SU-DHL-6 (cell line): ENCODE data around the gene ZNF507.

ENCODE experiments used
- EZH2phosphoT487 ChIP-seq: fragments of 200-600 bp; sonication (generic), shearing (Covaris generic); conservative IDR thresholded peaks from 2 replicates; pipeline ENCODE4 v1.6.1; 2018; ENCODE audit warnings: mild to moderate bottlenecking, antibody characterized with exemption, low read length, moderate library complexity, mixed read lengths
- TF ChIP-seq, protein P1 (sequence below): fragments of 200-600 bp; sonication (generic); IDR thresholded peaks from one replicate; pipeline ENCODE4 v1.5.1; 2017; ENCODE audit warnings: antibody characterized with exemption, mild to moderate bottlenecking, low read length, moderate library complexity; ENCODE audit not compliant: insufficient read depth, poor library complexity, severe bottlenecking

GRCh38 chr19:32317086-32317485 lies 28.3 kb upstream of the ZNF507 start:
- no peak for TF ChIP-seq EZH2phosphoT487
- TF ChIP-seq, protein P1, sequence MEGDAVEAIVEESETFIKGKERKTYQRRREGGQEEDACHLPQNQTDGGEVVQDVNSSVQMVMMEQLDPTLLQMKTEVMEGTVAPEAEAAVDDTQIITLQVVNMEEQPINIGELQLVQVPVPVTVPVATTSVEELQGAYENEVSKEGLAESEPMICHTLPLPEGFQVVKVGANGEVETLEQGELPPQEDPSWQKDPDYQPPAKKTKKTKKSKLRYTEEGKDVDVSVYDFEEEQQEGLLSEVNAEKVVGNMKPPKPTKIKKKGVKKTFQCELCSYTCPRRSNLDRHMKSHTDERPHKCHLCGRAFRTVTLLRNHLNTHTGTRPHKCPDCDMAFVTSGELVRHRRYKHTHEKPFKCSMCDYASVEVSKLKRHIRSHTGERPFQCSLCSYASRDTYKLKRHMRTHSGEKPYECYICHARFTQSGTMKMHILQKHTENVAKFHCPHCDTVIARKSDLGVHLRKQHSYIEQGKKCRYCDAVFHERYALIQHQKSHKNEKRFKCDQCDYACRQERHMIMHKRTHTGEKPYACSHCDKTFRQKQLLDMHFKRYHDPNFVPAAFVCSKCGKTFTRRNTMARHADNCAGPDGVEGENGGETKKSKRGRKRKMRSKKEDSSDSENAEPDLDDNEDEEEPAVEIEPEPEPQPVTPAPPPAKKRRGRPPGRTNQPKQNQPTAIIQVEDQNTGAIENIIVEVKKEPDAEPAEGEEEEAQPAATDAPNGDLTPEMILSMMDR: no peak
